HepG2 (cell line): ENCODE measurements around the gene FAM219B. TPM values are rescaled to one million over a fixed set of nuclear protein-coding genes. Genes with fewer than 3 reads are reported as not detected.
A peak's percentile ranks its signal among the peaks of the same experiment; 100 is the strongest.

Experiments used
- CREB1 ChIP-seq, 2 experiments: fragments of 450-650 bp in 1 of 2; IDR thresholded peaks; 2 replicates each; pipeline ENCODE4 v1.6.1; 2016 to 2017; ENCODE audit warnings: control low read depth in 1 of 2, mild to moderate bottlenecking in 1 of 2, missing compliant biosample characterization in 1 of 2, missing genetic modification characterization in 1 of 2
- ELF4 ChIP-seq: sonication (generic); formaldehyde crosslinking; IDR thresholded peaks from 2 replicates; pipeline ENCODE4 v1.5.0; 2020; ENCODE audit warnings: missing genetic modification reagents, mild to moderate bottlenecking, moderate library complexity, borderline replicate concordance
- GTF3A ChIP-seq: sonication (generic); formaldehyde crosslinking; conservative IDR thresholded peaks from 2 replicates; pipeline ENCODE4 v1.4.0; 2020; ENCODE audit warnings: mild to moderate bottlenecking, missing genetic modification reagents
- MEIS1 ChIP-seq: sonication (generic); formaldehyde crosslinking; IDR thresholded peaks from 2 replicates; pipeline ENCODE4 v1.9.0; 2021; ENCODE audit warnings: mild to moderate bottlenecking, missing genetic modification reagents, moderate library complexity, borderline replicate concordance
- NR2F6 ChIP-seq, 2 experiments: IDR thresholded peaks; 2 replicates each; pipeline ENCODE4 v1.6.1; 2016; ENCODE audit warnings: antibody characterized with exemption in 1 of 2, mild to moderate bottlenecking in 1 of 2
- YEATS2 ChIP-seq: sonication (generic); formaldehyde crosslinking; IDR thresholded peaks from 2 replicates; pipeline ENCODE4 v1.4.0; 2020; ENCODE audit warnings: missing genetic modification reagents, borderline replicate concordance
- ZNF331 ChIP-seq: sonication (generic); formaldehyde crosslinking; IDR thresholded peaks from 2 replicates; pipeline ENCODE4 v1.4.0; 2020; ENCODE audit warnings: missing genetic modification reagents
- ZNF333 ChIP-seq: sonication (generic); formaldehyde crosslinking; IDR thresholded peaks from 2 replicates; pipeline ENCODE4 v1.4.0; 2020; ENCODE audit warnings: mild to moderate bottlenecking, missing genetic modification reagents, borderline replicate concordance
- ZNF564 ChIP-seq: sonication (generic); formaldehyde crosslinking; IDR thresholded peaks from 2 replicates; pipeline ENCODE4 v1.8.1; 2023; ENCODE audit warnings: mild to moderate bottlenecking, missing genetic modification reagents
- ZNF850 ChIP-seq: sonication (generic); formaldehyde crosslinking; conservative IDR thresholded peaks from 2 replicates; pipeline ENCODE4 v1.9.0; 2021; ENCODE audit warnings: mild to moderate bottlenecking, missing genetic modification reagents
- polyA plus RNA-seq, 8 experiments: library from polyadenylated mRNA; depleted of rRNA in 3 of 8; stranded (reverse) in 7 of 8; unstranded in 1 of 8; fragments of >200 nt; fragmentation: Illumina TruSeq in 4 of 8; extraction: Trizol in 4 of 8; gene quantifications; 2 replicates each; pipeline versions ENCODE4 v1.2.1 to v1.2.3, GENCODE V29; 2011 to 2016; ENCODE audit warnings: low read depth in 4 of 8, missing spikeins in 1 of 8, mixed read lengths in 1 of 8; ENCODE audit not compliant: insufficient read depth in 1 of 8
- total RNA-seq, 5 experiments: library from RNA; depleted of rRNA; stranded (reverse); fragments of >200 nt; fragmentation: Illumina TruSeq; extraction: Trizol; gene quantifications; 2 replicates each; pipeline ENCODE4 v1.2.3, GENCODE V29; 2016; ENCODE audit warnings: low read depth in 1 of 5
- TF ChIP-seq, protein P1 (sequence below): IDR thresholded peaks from 2 replicates; pipeline ENCODE4 v1.6.1; 2016; ENCODE audit warnings: low read depth, control low read depth
- TF ChIP-seq, protein P2 (sequence below): sonication (generic); formaldehyde crosslinking; conservative IDR thresholded peaks from 2 replicates; pipeline ENCODE4 v1.4.0; 2020; ENCODE audit warnings: mild to moderate bottlenecking, missing genetic modification reagents, moderate library complexity
- TF ChIP-seq, protein P3 (sequence below): sonication (generic); formaldehyde crosslinking; IDR thresholded peaks from 2 replicates; pipeline ENCODE4 v1.9.0; 2021; ENCODE audit warnings: missing genetic modification reagents, mild to moderate bottlenecking, borderline replicate concordance
- TF ChIP-seq, protein P4 (sequence below): sonication (generic); formaldehyde crosslinking; IDR thresholded peaks from 2 replicates; pipeline ENCODE4 v1.8.1; 2023; ENCODE audit warnings: mild to moderate bottlenecking, missing genetic modification reagents
- TF ChIP-seq, protein P5 (sequence below): sonication (generic); formaldehyde crosslinking; IDR thresholded peaks from 2 replicates; pipeline ENCODE4 v1.4.0; 2020; ENCODE audit warnings: missing genetic modification reagents, mild to moderate bottlenecking, borderline replicate concordance
- TF ChIP-seq, protein P6 (sequence below): conservative IDR thresholded peaks from 2 replicates; pipeline ENCODE4 v1.6.1; 2018; ENCODE audit warnings: missing genetic modification reagents

Gene FAM219B
- total and polyA plus RNA-seq, 2 of the 13 experiments (the other 11 are each of a cell fraction or from before 2014, with no cell fraction given): 36.6 to 50.2 TPM

DNA sequence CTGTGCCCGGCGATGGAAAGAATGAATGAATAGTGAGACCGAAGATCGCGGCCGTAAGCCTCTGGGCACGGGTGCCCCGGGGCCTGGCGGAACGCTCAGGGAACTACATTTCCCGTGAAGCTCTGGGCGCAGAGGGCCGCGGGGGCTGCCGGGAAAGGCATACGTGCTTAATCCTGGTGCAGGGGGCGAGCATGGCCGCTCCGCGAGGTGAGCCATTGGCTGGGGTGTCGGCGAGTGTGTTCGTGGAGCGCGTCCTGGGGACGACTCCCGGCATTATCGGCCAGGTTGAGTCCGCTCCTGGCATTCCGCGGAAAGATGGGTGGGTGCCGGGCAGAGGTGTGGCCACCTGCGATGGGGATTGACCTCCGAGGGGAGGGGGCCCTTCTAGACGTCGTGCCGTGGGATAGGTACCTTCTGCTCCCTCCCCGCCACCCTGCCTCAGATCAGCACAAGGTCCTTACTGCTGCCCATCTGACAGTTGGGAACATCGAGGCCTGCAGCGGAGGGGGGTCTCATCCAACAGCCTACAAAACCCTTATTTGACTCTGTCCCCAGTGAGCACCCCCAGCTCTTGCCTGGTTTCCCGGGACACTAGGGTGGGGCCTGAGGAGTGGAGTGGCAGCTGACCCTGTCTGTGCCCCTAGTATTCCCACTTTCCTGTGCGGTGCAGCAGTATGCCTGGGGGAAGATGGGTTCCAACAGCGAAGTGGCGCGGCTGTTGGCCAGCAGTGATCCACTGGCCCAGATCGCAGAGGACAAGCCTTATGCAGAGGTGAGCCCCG is 16.6 kb downstream of the FAM219B start, which contains the start of gene MPI (continued):
- TF ChIP-seq, protein P1, sequence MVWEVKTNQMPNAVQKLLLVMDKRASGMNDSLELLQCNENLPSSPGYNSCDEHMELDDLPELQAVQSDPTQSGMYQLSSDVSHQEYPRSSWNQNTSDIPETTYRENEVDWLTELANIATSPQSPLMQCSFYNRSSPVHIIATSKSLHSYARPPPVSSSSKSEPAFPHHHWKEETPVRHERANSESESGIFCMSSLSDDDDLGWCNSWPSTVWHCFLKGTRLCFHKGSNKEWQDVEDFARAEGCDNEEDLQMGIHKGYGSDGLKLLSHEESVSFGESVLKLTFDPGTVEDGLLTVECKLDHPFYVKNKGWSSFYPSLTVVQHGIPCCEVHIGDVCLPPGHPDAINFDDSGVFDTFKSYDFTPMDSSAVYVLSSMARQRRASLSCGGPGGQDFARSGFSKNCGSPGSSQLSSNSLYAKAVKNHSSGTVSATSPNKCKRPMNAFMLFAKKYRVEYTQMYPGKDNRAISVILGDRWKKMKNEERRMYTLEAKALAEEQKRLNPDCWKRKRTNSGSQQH (CRISPR knock-in tag): peak; percentile 58
- TF ChIP-seq ELF4 (CRISPR knock-in tag): 0 out of 2 replicates have a peak, but pooled peaks have one; percentile 57
- peak; percentile 41; the same call in 1 of the 2 replicates for TF ChIP-seq NR2F6 (IDR thresholded peaks at IDR 0.05)
- no peak for TF ChIP-seq NR2F6 (CRISPR knock-in tag; IDR thresholded peaks at IDR 0.05)
- TF ChIP-seq, protein P2, sequence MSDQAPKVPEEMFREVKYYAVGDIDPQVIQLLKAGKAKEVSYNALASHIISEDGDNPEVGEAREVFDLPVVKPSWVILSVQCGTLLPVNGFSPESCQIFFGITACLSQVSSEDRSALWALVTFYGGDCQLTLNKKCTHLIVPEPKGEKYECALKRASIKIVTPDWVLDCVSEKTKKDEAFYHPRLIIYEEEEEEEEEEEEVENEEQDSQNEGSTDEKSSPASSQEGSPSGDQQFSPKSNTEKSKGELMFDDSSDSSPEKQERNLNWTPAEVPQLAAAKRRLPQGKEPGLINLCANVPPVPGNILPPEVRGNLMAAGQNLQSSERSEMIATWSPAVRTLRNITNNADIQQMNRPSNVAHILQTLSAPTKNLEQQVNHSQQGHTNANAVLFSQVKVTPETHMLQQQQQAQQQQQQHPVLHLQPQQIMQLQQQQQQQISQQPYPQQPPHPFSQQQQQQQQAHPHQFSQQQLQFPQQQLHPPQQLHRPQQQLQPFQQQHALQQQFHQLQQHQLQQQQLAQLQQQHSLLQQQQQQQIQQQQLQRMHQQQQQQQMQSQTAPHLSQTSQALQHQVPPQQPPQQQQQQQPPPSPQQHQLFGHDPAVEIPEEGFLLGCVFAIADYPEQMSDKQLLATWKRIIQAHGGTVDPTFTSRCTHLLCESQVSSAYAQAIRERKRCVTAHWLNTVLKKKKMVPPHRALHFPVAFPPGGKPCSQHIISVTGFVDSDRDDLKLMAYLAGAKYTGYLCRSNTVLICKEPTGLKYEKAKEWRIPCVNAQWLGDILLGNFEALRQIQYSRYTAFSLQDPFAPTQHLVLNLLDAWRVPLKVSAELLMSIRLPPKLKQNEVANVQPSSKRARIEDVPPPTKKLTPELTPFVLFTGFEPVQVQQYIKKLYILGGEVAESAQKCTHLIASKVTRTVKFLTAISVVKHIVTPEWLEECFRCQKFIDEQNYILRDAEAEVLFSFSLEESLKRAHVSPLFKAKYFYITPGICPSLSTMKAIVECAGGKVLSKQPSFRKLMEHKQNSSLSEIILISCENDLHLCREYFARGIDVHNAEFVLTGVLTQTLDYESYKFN (CRISPR knock-in tag): peak; percentile 48
- TF ChIP-seq, protein P3, sequence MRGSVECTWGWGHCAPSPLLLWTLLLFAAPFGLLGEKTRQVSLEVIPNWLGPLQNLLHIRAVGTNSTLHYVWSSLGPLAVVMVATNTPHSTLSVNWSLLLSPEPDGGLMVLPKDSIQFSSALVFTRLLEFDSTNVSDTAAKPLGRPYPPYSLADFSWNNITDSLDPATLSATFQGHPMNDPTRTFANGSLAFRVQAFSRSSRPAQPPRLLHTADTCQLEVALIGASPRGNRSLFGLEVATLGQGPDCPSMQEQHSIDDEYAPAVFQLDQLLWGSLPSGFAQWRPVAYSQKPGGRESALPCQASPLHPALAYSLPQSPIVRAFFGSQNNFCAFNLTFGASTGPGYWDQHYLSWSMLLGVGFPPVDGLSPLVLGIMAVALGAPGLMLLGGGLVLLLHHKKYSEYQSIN: no peak
- TF ChIP-seq CREB1 (IDR thresholded peaks at IDR 0.05): peak; percentile 74
- peak; percentile 93 for TF ChIP-seq CREB1 (CRISPR knock-in tag; IDR thresholded peaks at IDR 0.05)
- TF ChIP-seq, protein P4, sequence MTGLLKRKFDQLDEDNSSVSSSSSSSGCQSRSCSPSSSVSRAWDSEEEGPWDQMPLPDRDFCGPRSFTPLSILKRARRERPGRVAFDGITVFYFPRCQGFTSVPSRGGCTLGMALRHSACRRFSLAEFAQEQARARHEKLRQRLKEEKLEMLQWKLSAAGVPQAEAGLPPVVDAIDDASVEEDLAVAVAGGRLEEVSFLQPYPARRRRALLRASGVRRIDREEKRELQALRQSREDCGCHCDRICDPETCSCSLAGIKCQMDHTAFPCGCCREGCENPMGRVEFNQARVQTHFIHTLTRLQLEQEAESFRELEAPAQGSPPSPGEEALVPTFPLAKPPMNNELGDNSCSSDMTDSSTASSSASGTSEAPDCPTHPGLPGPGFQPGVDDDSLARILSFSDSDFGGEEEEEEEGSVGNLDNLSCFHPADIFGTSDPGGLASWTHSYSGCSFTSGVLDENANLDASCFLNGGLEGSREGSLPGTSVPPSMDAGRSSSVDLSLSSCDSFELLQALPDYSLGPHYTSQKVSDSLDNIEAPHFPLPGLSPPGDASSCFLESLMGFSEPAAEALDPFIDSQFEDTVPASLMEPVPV: peak; percentile 85; the same call in 1 of the 2 replicates
- peak; percentile 86; the same call in 1 of the 2 replicates for TF ChIP-seq ZNF331
- TF ChIP-seq, protein P5, sequence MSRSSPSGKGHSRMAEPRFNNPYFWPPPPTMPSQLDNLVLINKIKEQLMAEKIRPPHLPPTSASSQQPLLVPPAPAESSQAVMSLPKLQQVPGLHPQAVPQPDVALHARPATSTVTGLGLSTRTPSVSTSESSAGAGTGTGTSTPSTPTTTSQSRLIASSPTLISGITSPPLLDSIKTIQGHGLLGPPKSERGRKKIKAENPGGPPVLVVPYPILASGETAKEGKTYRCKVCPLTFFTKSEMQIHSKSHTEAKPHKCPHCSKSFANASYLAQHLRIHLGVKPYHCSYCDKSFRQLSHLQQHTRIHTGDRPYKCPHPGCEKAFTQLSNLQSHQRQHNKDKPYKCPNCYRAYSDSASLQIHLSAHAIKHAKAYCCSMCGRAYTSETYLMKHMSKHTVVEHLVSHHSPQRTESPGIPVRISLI: 0 out of 2 replicates have a peak, but pooled peaks have one; percentile 14
- TF ChIP-seq ZNF564: no peak
- no peak for TF ChIP-seq ZNF850 (CRISPR knock-in tag)
- TF ChIP-seq GTF3A (CRISPR knock-in tag): no peak
- peak; percentile 79; the same call in 1 of the 2 replicates for TF ChIP-seq MEIS1 (CRISPR knock-in tag)
- TF ChIP-seq, protein P6, sequence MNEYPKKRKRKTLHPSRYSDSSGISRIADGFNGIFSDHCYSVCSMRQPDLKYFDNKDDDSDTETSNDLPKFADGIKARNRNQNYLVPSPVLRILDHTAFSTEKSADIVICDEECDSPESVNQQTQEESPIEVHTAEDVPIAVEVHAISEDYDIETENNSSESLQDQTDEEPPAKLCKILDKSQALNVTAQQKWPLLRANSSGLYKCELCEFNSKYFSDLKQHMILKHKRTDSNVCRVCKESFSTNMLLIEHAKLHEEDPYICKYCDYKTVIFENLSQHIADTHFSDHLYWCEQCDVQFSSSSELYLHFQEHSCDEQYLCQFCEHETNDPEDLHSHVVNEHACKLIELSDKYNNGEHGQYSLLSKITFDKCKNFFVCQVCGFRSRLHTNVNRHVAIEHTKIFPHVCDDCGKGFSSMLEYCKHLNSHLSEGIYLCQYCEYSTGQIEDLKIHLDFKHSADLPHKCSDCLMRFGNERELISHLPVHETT (CRISPR knock-in tag): peak; percentile 69
- TF ChIP-seq ZNF333 (CRISPR knock-in tag): peak; percentile 90; the same call in 1 of the 2 replicates
- TF ChIP-seq YEATS2 (CRISPR knock-in tag): peak; percentile 73; the same call in 1 of the 2 replicates
